ENCODE results near the gene INO80D.
"Not testable (repeated sequence)": the region's sequence is repeated elsewhere in the genome, so short reads cannot be mapped to it uniquely, and the experiment has no call there.

Gene INO80D

DNA sequence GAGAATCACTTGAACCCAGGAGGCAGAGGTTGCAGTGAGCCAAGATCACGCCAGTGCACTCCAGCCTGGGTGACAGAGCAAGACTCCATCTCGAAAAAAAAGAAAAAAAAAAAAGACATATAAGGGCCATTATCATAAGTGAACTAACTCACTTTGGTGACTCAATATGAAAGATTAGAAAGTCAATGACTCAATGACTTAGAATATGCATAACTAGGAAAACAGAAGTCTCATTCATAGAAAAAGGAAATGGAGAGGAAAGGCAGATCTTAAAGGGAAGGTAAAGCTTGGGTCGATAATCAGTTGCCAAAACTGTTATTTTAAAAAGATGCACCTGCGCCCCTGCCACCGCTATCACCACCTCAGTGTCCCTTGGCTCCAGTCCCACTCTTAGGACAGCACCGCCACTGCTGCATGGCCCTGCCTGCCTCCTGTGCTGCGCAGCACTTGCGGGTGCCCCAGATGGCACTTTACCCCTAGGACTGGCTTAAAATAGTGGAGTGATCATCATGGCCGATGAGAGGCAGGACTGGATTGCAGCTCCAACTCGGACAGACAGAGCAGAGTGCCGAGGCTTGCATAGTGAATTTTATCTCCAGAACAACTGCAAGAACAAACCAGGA is 54.7 kb downstream of the INO80D start:
- no peak for DNase-seq (ENCODE audit: extremely low read depth, low read depth)
- TF ChIP-seq, protein P1, sequence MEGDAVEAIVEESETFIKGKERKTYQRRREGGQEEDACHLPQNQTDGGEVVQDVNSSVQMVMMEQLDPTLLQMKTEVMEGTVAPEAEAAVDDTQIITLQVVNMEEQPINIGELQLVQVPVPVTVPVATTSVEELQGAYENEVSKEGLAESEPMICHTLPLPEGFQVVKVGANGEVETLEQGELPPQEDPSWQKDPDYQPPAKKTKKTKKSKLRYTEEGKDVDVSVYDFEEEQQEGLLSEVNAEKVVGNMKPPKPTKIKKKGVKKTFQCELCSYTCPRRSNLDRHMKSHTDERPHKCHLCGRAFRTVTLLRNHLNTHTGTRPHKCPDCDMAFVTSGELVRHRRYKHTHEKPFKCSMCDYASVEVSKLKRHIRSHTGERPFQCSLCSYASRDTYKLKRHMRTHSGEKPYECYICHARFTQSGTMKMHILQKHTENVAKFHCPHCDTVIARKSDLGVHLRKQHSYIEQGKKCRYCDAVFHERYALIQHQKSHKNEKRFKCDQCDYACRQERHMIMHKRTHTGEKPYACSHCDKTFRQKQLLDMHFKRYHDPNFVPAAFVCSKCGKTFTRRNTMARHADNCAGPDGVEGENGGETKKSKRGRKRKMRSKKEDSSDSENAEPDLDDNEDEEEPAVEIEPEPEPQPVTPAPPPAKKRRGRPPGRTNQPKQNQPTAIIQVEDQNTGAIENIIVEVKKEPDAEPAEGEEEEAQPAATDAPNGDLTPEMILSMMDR (IDR thresholded peaks at IDR 0.05; ENCODE audit: low read depth, low read length, missing control alignments): no peak
- no peak overlapping the region for H3K4me3 ChIP-seq (replicated peaks; ENCODE audit: low read depth, low read length)

DNA sequence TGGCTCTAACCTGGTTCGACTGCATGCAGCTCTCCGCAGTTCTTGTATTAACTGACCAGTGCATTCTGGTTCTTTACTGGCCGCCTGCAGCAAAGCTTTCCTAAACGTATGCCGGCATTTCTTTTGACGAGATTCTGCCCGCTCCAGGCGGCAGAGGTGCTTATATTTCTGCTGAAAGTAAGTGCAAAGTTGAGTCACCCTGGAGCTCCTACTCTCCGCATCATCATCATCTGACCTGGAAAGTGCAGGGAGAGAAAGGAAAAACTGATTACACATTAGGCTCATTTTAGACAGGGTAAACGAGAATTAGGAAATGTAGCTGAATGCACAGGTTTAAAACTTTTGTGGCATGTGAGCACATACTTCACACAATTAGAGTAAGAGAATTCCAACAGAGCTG is 57.9 kb downstream of the INO80D start:
- DNase-seq (ENCODE audit: extremely low read depth, low read depth): no peak
- TF ChIP-seq, protein P1 (IDR thresholded peaks at IDR 0.05; ENCODE audit: low read depth, low read length, missing control alignments): no peak
- H3K4me3 ChIP-seq (replicated peaks; ENCODE audit: low read depth, low read length): no peak overlapping the region

DNA sequence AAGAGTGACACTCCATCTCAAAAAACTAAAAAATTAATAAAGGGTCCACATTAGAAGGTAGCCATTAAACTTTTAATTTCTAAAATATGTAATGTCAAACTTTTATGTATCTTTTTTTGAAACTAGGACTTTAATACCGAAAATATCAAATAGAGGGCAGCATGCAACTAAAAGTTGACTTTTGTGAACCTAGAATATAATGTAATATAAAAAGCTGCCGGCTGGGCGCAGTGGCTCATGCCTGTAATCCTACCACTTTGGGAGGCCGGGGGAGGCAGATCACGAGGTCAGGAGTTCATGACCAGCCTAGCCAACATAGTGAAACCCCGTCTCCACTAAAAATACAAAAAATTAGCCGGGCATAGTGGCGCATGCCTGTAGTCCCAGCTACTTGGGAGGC is 62.8 kb downstream of the INO80D start:
- no peak for DNase-seq (ENCODE audit: extremely low read depth, low read depth)
- no peak overlapping the region for H3K4me3 ChIP-seq (replicated peaks; ENCODE audit: low read depth, low read length)
- TF ChIP-seq, protein P1 (IDR thresholded peaks at IDR 0.05; ENCODE audit: low read depth, low read length, missing control alignments): no peak

DNA sequence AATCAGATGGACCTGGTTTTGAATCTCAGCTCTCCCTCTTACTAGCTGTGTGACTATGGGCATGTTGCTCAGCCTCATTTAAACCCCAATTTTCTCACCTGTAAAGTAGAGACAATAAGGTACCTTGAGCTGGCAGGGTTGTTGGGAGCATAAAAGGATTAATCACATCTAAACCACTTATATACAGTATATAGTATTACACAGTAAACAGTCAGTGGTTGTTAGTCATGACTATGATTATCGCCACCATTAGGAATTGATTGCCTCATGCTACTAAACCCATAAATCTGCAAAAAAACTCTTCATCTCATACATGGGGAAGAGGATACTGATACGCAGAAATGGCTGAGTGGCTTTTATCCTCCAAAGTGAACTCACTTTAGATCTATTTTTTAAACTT is 65.8 kb downstream of the INO80D start:
- TF ChIP-seq, protein P1 (IDR thresholded peaks at IDR 0.05; ENCODE audit: low read depth, low read length, missing control alignments): no peak
- no peak for DNase-seq (ENCODE audit: extremely low read depth, low read depth)
- H3K4me3 ChIP-seq (replicated peaks; ENCODE audit: low read depth, low read length): no peak overlapping the region

DNA sequence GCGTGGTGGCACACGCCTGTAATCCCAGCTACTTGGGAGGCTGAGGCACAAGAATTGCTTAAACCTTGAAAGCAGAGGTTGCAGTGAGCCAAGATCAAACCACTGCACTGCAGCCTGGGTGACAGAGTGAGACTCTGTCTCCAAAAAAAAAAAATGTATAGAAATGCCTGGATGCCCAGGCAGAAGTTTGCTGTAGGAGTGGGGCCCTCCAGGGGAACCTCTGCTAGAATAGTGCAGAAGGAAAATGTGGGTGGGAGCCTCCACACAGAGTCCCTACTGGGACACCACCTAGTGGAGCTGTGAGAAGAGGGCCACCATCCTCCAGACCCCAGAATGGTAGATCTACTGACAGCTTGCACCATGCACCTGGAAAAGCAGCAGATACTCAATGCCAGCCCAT is 70.2 kb downstream of the INO80D start:
- DNase-seq (ENCODE audit: extremely low read depth, low read depth); H3K4me3 ChIP-seq (replicated peaks; ENCODE audit: low read depth, low read length): not testable (repeated sequence)

DNA sequence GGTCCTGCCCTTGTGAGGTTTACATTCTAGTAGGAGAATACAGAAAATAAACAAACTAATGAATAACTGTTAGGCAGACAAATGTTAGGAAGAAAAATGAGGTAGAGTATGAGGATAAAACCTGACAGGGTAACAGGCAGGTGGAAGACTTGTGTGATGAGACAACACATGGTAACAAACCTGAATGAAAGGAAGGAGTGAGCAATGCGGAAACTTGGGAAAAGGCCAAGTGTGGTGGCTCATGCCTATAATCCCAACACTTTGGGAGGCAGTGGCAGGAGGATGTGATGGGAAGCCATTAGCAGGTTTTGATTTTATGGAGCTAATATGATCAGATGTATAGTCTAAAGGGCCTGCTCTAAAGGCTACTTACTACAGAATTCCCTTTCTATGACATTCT is 74.2 kb downstream of the INO80D start:
- peak; percentile 14 for DNase-seq (ENCODE audit: extremely low read depth, low read depth)
- H3K4me3 ChIP-seq (replicated peaks; ENCODE audit: low read depth, low read length): no peak overlapping the region
- TF ChIP-seq, protein P1 (IDR thresholded peaks at IDR 0.05; ENCODE audit: low read depth, low read length, missing control alignments): no peak

DNA sequence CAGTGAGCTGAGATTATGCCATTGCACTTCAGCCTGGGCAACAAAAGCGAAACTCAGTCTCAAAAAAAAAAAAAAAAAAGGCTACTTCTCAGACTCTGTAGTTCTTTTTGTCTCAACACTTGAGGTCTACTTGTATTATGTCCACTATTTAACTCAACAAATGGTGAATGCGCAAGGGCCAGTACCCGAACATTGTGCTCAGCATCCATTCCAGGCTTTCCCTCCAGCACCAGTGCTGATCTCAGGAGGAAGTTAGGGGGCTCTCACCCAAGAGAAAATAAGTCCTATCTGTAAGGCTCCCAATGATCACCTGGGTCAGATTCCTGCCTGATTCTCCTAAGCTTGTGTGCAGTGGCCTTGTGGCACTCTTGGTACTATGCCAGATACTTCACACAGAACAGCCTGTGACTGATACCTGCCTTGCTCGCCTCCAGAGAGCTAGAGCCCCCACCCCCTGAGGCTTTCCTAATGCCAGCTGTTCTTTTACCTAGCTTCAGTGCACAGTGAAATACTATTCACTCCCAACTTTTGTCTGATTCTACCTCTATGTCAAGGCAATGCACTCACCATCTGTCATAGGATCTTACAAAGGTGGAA is 74.9 kb downstream of the INO80D start:
- H3K4me3 ChIP-seq (replicated peaks; ENCODE audit: low read depth, low read length): no peak overlapping the region
- no peak for DNase-seq (ENCODE audit: extremely low read depth, low read depth)
- TF ChIP-seq, protein P1 (IDR thresholded peaks at IDR 0.05; ENCODE audit: low read depth, low read length, missing control alignments): no peak
